Measurements from ENCODE around the gene CYTH3. TPM values are rescaled to one million over a fixed set of nuclear protein-coding genes. Genes with fewer than 3 reads are reported as not detected.

Gene CYTH3
- total and polyA plus RNA-seq, 10 donors, result 2.5 to 28.1 (median 17.5) TPM

GRCh38 chr7:6159097-6159483 is 113.3 kb downstream of the CYTH3 start:
- Histone ChIP-seq H3K4me1 (peaks cover 0 to 27% (median 3%) of the 10 kb centered on the region in 6 donors), H3K4me3 (no peak overlapping the region), H3K27me3 (replicated peaks in 1 of 7) (no peaks in the 10 kb centered on the region), H3K9me3 (no peaks in the 10 kb centered on the region), H3K36me3 (peaks cover 0 to 100% (median 60%) of the 10 kb centered on the region in 6 donors), H3K27ac (no peak overlapping the region)
- no peak for DNase-seq
- WGBS, 5 donors, result 93 to 97% (median 95%) methylated on average over 11 of the region's 11 CpGs
- TF ChIP-seq POLR2A (IDR thresholded peaks at IDR 0.05) (no peak), CTCF (IDR thresholded peaks at IDR 0.05 in 8 of 11, conservative IDR thresholded peaks at IDR 0.05 in 3 of 11) (no peak), POLR2AphosphoS5 (IDR thresholded peaks at IDR 0.05) (no peak)
- intact Hi-C loops (cut with DNase I; ENCODE audit: low total_unique reads), result no loop called here

GRCh38 chr7:6158424-6159096 is 113.9 kb downstream of the CYTH3 start:
- DNase-seq, result no peak
- Histone ChIP-seq H3K4me3 (no peak overlapping the region), H3K27ac (no peak overlapping the region), H3K36me3 (peaks cover 0 to 100% (median 65%) of the 10 kb centered on the region in 6 donors), H3K9me3 (no peaks in the 10 kb centered on the region), H3K4me1 (peaks cover 0 to 27% (median 3%) of the 10 kb centered on the region in 6 donors), H3K27me3 (replicated peaks in 1 of 7) (no peaks in the 10 kb centered on the region)
- peak in 1 of 3 donors; percentile 13 for TF ChIP-seq POLR2AphosphoS5 (IDR thresholded peaks at IDR 0.05)
- no peak for TF ChIP-seq POLR2A (IDR thresholded peaks at IDR 0.05)
- no peak for TF ChIP-seq CTCF (IDR thresholded peaks at IDR 0.05 in 8 of 11, conservative IDR thresholded peaks at IDR 0.05 in 3 of 11)
- WGBS, 5 donors, result 92 to 96% (median 94%) methylated on average over 25 to 29 of the region's 29 CpGs
- intact Hi-C loops (cut with DNase I; ENCODE audit: low total_unique reads), result no loop called here

- WGBS, 5 donors, result 89 to 95% (median 93%) methylated on average over 27 to 28 of the region's 28 CpGs
- Histone ChIP-seq H3K4me3 (no peak overlapping the region), H3K9me3 (no peaks in the 10 kb centered on the region), H3K27ac (no peak overlapping the region), H3K36me3 (peaks cover 0 to 100% (median 70%) of the 10 kb centered on the region in 6 donors), H3K27me3 (replicated peaks in 1 of 7) (no peaks in the 10 kb centered on the region), H3K4me1 (peaks cover 0 to 26% (median 3%) of the 10 kb centered on the region in 6 donors)
- DNase-seq, result no peak
- intact Hi-C loops (cut with DNase I; ENCODE audit: low total_unique reads), result no loop called here
- TF ChIP-seq CTCF (IDR thresholded peaks at IDR 0.05 in 8 of 11, conservative IDR thresholded peaks at IDR 0.05 in 3 of 11) (no peak), POLR2AphosphoS5 (IDR thresholded peaks at IDR 0.05) (peak in 1 of 3 donors; percentile 27)
Measured at GRCh38 chr7:6157685-6158423, 114.6 kb downstream of the CYTH3 start.

GRCh38 chr7:6156734-6157133 is 115.7 kb downstream of the CYTH3 start:
- Histone ChIP-seq H3K4me1 (peaks cover 0 to 16% (median 0%) of the 10 kb centered on the region in 6 donors), H3K4me3 (no peak overlapping the region), H3K36me3 (peaks cover 0 to 100% (median 79%) of the 10 kb centered on the region in 6 donors), H3K9me3 (no peaks in the 10 kb centered on the region), H3K27ac (no peak overlapping the region), H3K27me3 (replicated peaks in 1 of 7) (no peaks in the 10 kb centered on the region)
- DNase-seq, result no peak
- TF ChIP-seq POLR2AphosphoS5 (IDR thresholded peaks at IDR 0.05) (no peak), POLR2A (IDR thresholded peaks at IDR 0.05) (no peak), CTCF (IDR thresholded peaks at IDR 0.05 in 8 of 11, conservative IDR thresholded peaks at IDR 0.05 in 3 of 11) (no peak)
- 94 to 98% (median 96%) methylated on average over 11 of the region's 11 CpGs for WGBS, 5 donors
- intact Hi-C loops (cut with DNase I; ENCODE audit: low total_unique reads), result no loop called here

Data from spleen (tissue), 11 donors.